Esophagus squamous epithelium (tissue), 4 donors: Measurements from ENCODE around the gene GPRC5A.

Source experiments
- CTCF ChIP-seq, 6 experiments: fragments of 450-650 bp in 4 of 6; fragments of 200-600 bp in 2 of 6; sonication (generic) in 2 of 6; IDR thresholded peaks; one replicate each; pipeline ENCODE4 v1.5.1; 2016 to 2019; ENCODE audit warnings: antibody characterized with exemption in 6 of 6, mild to moderate bottlenecking in 4 of 6, moderate library complexity in 4 of 6
- POLR2A ChIP-seq, 4 donors: fragments of 450-650 bp; IDR thresholded peaks; one replicate each; pipeline ENCODE4 v1.6.1; 2017; ENCODE audit warnings: antibody characterized with exemption in 4 of 4, mild to moderate bottlenecking in 4 of 4, moderate library complexity in 3 of 4

- no peak for TF ChIP-seq CTCF (IDR thresholded peaks at IDR 0.05)
- TF ChIP-seq POLR2A (IDR thresholded peaks at IDR 0.05), result no peak
Observed at GRCh38 chr12:12946686-12947355, 55.5 kb downstream of the GPRC5A start.
